Activated CD4-positive, alpha-beta T cell treated with anti-CD3 and anti-CD28 coated beads, Interleukin-2, amount 10 ng/mL, durations not matched to agents 7 days and 5 days (primary cell): Measurements from ENCODE around the gene SMIM32. TPM values are rescaled to one million over a fixed set of nuclear protein-coding genes. Genes with fewer than 3 reads are reported as not detected.

Source experiments
- CTCF ChIA-PET: fragments of 350-600 bp; sonication (Branson Sonifier 250); formaldehyde crosslinking; loops from one replicate; lab custom pipeline; 2021; ENCODE audit warnings: antibody characterized with exemption; lab: Charles Lee
- POLR2A ChIA-PET: fragments of 350-600 bp; sonication (Branson Sonifier 250); formaldehyde crosslinking; loops from one replicate; lab custom pipeline; 2021; ENCODE audit warnings: antibody characterized with exemption; lab: Charles Lee
- DNase-seq: peaks from one replicate; pipeline ENCODE4 v3.0.0-alpha.2; 2020
- H3K27ac Mint-ChIP-seq: one replicate; pipeline ENCODE4 v1.8.0; 2021; ENCODE audit warnings: mild to moderate bottlenecking, moderate library complexity, mixed read lengths
- H3K27me3 Mint-ChIP-seq: one replicate; pipeline ENCODE4 v1.8.0; 2021; ENCODE audit warnings: mixed read lengths
- H3K36me3 Mint-ChIP-seq: one replicate; pipeline ENCODE4 v1.8.0; 2021; ENCODE audit warnings: low read depth, mixed read lengths
- H3K4me1 Mint-ChIP-seq: one replicate; pipeline ENCODE4 v1.8.0; 2021; ENCODE audit warnings: mixed read lengths
- H3K4me3 Mint-ChIP-seq: one replicate; pipeline ENCODE4 v1.8.0; 2021; ENCODE audit warnings: mild to moderate bottlenecking, moderate library complexity, mixed read lengths
- H3K9me3 Mint-ChIP-seq: one replicate; pipeline ENCODE4 v1.8.0; 2021; ENCODE audit warnings: mixed read lengths
- total RNA-seq, 2 experiments: library from RNA; stranded (reverse); gene quantifications; one replicate each; pipeline ENCODE4 v1.2.3, GENCODE V29; 2021

The SMIM32 gene
- total RNA-seq, 2 experiments from 2014 or later, result not detected

- Mint-ChIP-seq H3K27ac (no peak overlapping the region), H3K9me3 (no peaks in the 10 kb centered on the region), H3K27me3 (peaks cover 44% of the 10 kb centered on the region), H3K4me3 (no peak overlapping the region), H3K36me3 (no peaks in the 10 kb centered on the region), H3K4me1 (no peaks in the 10 kb centered on the region)
- no peak for DNase-seq
- ChIA-PET POLR2A (no interaction called here), CTCF (interaction anchor here (0.6 kb wide), 1 partner anchor 1159 kb away, joined by 3 read pairs; no protein-coding TSS in a partner anchor)
Measured at GRCh38 chr5:136191304-136192014, 1.5 kb downstream of the SMIM32 start.

- H3K9me3 Mint-ChIP-seq, result no peaks in the 10 kb centered on the region
- ChIA-PET CTCF (interaction anchor here (0.6 kb wide), 1 partner anchor 1159 kb away, joined by 3 read pairs; no protein-coding TSS in a partner anchor), POLR2A (no interaction called here)
- DNase-seq, result no peak
- H3K4me1 Mint-ChIP-seq, result no peaks in the 10 kb centered on the region
- no peak overlapping the region for H3K27ac Mint-ChIP-seq
- H3K36me3 Mint-ChIP-seq, result no peaks in the 10 kb centered on the region
- no peak overlapping the region for H3K4me3 Mint-ChIP-seq
- H3K27me3 Mint-ChIP-seq, result peaks cover 44% of the 10 kb centered on the region
Measured at GRCh38 chr5:136190904-136191303, 2.1 kb downstream of the SMIM32 start.

GRCh38 chr5:136190091-136190720, 2.8 kb downstream of the SMIM32 start:
- no peak overlapping the region for H3K4me3 Mint-ChIP-seq
- CTCF ChIA-PET, result interaction anchor here (0.6 kb wide), 1 partner anchor 1158 kb away, joined by 3 read pairs; no protein-coding TSS in a partner anchor
- H3K36me3 Mint-ChIP-seq, result no peaks in the 10 kb centered on the region
- H3K9me3 Mint-ChIP-seq, result no peaks in the 10 kb centered on the region
- POLR2A ChIA-PET, result no interaction called here
- no peak for DNase-seq
- H3K27me3 Mint-ChIP-seq, result peaks cover 44% of the 10 kb centered on the region
- no peak overlapping the region for H3K27ac Mint-ChIP-seq
- H3K4me1 Mint-ChIP-seq, result no peaks in the 10 kb centered on the region

- Mint-ChIP-seq H3K9me3 (no peaks in the 10 kb centered on the region), H3K4me1 (no peaks in the 10 kb centered on the region), H3K4me3 (no peak overlapping the region), H3K27ac (no peak overlapping the region), H3K27me3 (peaks cover 41% of the 10 kb centered on the region), H3K36me3 (no peaks in the 10 kb centered on the region)
- ChIA-PET CTCF (no interaction called here), POLR2A (no interaction called here)
- DNase-seq, result no peak
Measured at GRCh38 chr5:136188859-136189258, 4.1 kb downstream of the SMIM32 start.

GRCh38 chr5:136186796-136187195, 6.2 kb downstream of the SMIM32 start:
- Mint-ChIP-seq H3K27ac (no peak overlapping the region), H3K36me3 (no peaks in the 10 kb centered on the region), H3K4me1 (no peaks in the 10 kb centered on the region), H3K4me3 (no peak overlapping the region), H3K9me3 (no peaks in the 10 kb centered on the region), H3K27me3 (peaks cover 29% of the 10 kb centered on the region)
- CTCF ChIA-PET, result no interaction called here
- POLR2A ChIA-PET, result no interaction called here
- DNase-seq, result no peak

- Mint-ChIP-seq H3K4me3 (no peak overlapping the region), H3K36me3 (no peaks in the 10 kb centered on the region), H3K27ac (no peak overlapping the region), H3K4me1 (no peaks in the 10 kb centered on the region), H3K27me3 (peaks cover 22% of the 10 kb centered on the region), H3K9me3 (no peaks in the 10 kb centered on the region)
- CTCF ChIA-PET, result no interaction called here
- DNase-seq, result no peak
- POLR2A ChIA-PET, result no interaction called here
Measured at GRCh38 chr5:136185974-136186665, 6.8 kb downstream of the SMIM32 start.

GRCh38 chr5:136182618-136183017, 10.3 kb downstream of the SMIM32 start:
- DNase-seq, result no peak
- H3K9me3 Mint-ChIP-seq, result no peaks in the 10 kb centered on the region
- ChIA-PET POLR2A (no interaction called here), CTCF (no interaction called here)
- peaks cover 6% of the 10 kb centered on the region for H3K27me3 Mint-ChIP-seq
- no peaks in the 10 kb centered on the region for H3K4me1 Mint-ChIP-seq
- H3K36me3 Mint-ChIP-seq, result no peaks in the 10 kb centered on the region
- H3K4me3 Mint-ChIP-seq, result no peak overlapping the region
- H3K27ac Mint-ChIP-seq, result no peak overlapping the region

GRCh38 chr5:136174021-136174659, 18.8 kb downstream of the SMIM32 start:
- Mint-ChIP-seq H3K9me3 (no peaks in the 10 kb centered on the region), H3K36me3 (peaks cover 1% of the 10 kb centered on the region), H3K4me1 (no peaks in the 10 kb centered on the region), H3K27me3 (peaks cover 2% of the 10 kb centered on the region), H3K27ac (no peak overlapping the region), H3K4me3 (no peak overlapping the region)
- POLR2A ChIA-PET, result no interaction called here
- CTCF ChIA-PET, result interaction anchor here (0.6 kb wide), 1 partner anchor 58 kb away, joined by 5 read pairs; no protein-coding TSS in a partner anchor
- DNase-seq, result no peak

GRCh38 chr5:136169218-136169617, 23.7 kb downstream of the SMIM32 start:
- no peaks in the 10 kb centered on the region for H3K36me3 Mint-ChIP-seq
- no peaks in the 10 kb centered on the region for H3K9me3 Mint-ChIP-seq
- CTCF ChIA-PET, result no interaction called here
- peaks cover 2% of the 10 kb centered on the region for H3K27me3 Mint-ChIP-seq
- H3K4me1 Mint-ChIP-seq, result no peaks in the 10 kb centered on the region
- H3K27ac Mint-ChIP-seq, result no peak overlapping the region
- no peak overlapping the region for H3K4me3 Mint-ChIP-seq
- POLR2A ChIA-PET, result no interaction called here
- no peak for DNase-seq

- POLR2A ChIA-PET, result no interaction called here
- Mint-ChIP-seq H3K4me1 (no peaks in the 10 kb centered on the region), H3K27me3 (peaks cover 2% of the 10 kb centered on the region), H3K9me3 (no peaks in the 10 kb centered on the region), H3K36me3 (no peaks in the 10 kb centered on the region), H3K27ac (no peak overlapping the region), H3K4me3 (no peak overlapping the region)
- DNase-seq, result no peak
- CTCF ChIA-PET, result no interaction called here
Measured at GRCh38 chr5:136166909-136167308, 26.1 kb downstream of the SMIM32 start.

GRCh38 chr5:136164226-136164625, 28.7 kb downstream of the SMIM32 start:
- POLR2A ChIA-PET, result no interaction called here

GRCh38 chr5:136162008-136162407, 31.0 kb downstream of the SMIM32 start:
- ChIA-PET CTCF (no interaction called here), POLR2A (no interaction called here)
- H3K4me1 Mint-ChIP-seq, result no peaks in the 10 kb centered on the region
- H3K36me3 Mint-ChIP-seq, result no peaks in the 10 kb centered on the region
- H3K4me3 Mint-ChIP-seq, result no peak overlapping the region
- H3K9me3 Mint-ChIP-seq, result no peaks in the 10 kb centered on the region
- H3K27ac Mint-ChIP-seq, result no peak overlapping the region
- H3K27me3 Mint-ChIP-seq, result no peaks in the 10 kb centered on the region
- no peak for DNase-seq

More at GRCh38 chr5:136164226-136164625, 28.7 kb downstream of the SMIM32 start:
- Mint-ChIP-seq H3K9me3 (no peaks in the 10 kb centered on the region), H3K27ac (no peak overlapping the region), H3K36me3 (no peaks in the 10 kb centered on the region), H3K4me1 (no peaks in the 10 kb centered on the region), H3K4me3 (no peak overlapping the region), H3K27me3 (no peaks in the 10 kb centered on the region)
- CTCF ChIA-PET, result no interaction called here
- DNase-seq, result no peak

GRCh38 chr5:136159457-136159856, 33.5 kb downstream of the SMIM32 start:
- no peak for DNase-seq
- POLR2A ChIA-PET, result no interaction called here
- H3K27ac Mint-ChIP-seq, result no peak overlapping the region
- CTCF ChIA-PET, result no interaction called here
- H3K9me3 Mint-ChIP-seq, result no peaks in the 10 kb centered on the region
- H3K4me3 Mint-ChIP-seq, result no peak overlapping the region
- H3K36me3 Mint-ChIP-seq, result peaks cover 4% of the 10 kb centered on the region
- H3K27me3 Mint-ChIP-seq, result no peaks in the 10 kb centered on the region
- H3K4me1 Mint-ChIP-seq, result no peaks in the 10 kb centered on the region
